HG02678 (cell line): Measurements from ENCODE around the gene WDR37.
"Not testable (repeated sequence)": the region's sequence is repeated elsewhere in the genome, so short reads cannot be mapped to it uniquely, and the experiment has no call there.

Experiments
- ATAC-seq: cut with Tn5 transposase; IDR thresholded peaks from one replicate; pipeline ENCODE4 v1.9.1; 2021; ENCODE audit warnings: mild to moderate bottlenecking, moderate library complexity; ENCODE audit not compliant: unreplicated experiment

WDR37 gene, protein sequence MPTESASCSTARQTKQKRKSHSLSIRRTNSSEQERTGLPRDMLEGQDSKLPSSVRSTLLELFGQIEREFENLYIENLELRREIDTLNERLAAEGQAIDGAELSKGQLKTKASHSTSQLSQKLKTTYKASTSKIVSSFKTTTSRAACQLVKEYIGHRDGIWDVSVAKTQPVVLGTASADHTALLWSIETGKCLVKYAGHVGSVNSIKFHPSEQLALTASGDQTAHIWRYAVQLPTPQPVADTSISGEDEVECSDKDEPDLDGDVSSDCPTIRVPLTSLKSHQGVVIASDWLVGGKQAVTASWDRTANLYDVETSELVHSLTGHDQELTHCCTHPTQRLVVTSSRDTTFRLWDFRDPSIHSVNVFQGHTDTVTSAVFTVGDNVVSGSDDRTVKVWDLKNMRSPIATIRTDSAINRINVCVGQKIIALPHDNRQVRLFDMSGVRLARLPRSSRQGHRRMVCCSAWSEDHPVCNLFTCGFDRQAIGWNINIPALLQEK

GRCh38 chr10:1056326-1057105, at the start of gene WDR37:
TSS of gene WDR37 (plus strand) at chr10:1056385. CDS start at chr10:1072156, 15,771 bp downstream.
- ATAC-seq = peak; percentile 95

GRCh38 chr10:1006573-1006972, 49.6 kb upstream of the WDR37 start:
- no peak for ATAC-seq

DNA sequence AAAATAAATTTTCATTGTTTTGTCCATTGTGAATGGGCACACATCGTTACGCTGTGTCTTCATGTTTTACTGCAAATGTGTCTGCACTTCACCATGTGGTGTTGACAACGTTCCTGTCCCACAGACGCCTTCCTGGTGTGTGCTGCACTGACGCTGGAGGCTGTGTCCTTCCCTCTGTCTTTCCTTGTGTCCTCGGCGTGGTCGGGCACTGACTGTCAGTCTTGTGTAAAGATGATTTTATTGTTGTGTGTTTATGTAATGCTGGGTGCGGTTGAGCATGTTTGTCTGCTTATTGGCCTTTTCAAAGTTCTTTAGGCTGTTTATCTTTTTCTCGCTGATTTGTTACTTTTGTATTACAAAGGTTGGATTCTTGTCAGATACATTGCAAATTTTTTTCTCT, 48.6 kb upstream of the WDR37 start:
- no peak for ATAC-seq

DNA sequence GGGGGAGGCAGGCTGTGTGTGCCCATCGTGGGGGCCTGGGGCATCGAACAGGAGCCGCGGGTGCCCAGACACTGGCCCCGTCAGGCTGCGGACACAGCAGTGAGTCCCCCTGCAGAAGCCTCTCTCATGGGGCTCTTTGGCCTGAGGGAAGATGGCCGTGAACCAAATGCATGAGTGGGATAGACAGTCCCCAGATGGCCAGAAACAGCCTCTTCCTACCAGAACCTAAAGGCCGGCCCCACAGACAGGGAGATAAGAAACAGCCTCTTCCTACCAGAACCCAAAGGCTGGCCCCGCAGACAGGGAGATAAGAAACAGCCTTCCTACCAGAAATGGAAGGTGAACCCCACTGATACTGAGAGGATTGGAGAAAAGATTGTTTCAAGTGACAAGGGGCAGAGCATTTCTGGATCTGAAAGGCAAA, 47.1 kb upstream of the WDR37 start:
- no peak for ATAC-seq

DNA sequence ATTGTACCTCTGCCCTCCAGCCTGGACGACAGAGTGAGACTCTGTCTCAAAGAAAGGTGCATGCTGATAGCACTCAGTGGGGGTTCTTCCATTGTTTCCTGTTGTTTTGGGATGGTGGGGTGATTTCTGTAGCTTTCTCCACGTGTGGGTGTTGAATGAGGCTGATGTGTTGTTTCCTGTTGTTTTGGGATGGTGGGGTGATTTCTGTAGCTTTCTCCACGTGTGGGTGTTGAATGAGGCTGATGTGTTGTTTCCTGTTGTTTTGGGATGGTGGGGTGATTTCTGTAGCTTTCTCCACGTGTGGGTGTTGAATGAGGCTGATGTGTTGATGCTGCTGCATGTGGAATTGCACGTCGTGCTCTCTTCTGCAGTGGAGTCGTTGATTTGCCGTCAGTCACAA, 46.2 kb upstream of the WDR37 start:
- not testable (repeated sequence) for ATAC-seq

DNA sequence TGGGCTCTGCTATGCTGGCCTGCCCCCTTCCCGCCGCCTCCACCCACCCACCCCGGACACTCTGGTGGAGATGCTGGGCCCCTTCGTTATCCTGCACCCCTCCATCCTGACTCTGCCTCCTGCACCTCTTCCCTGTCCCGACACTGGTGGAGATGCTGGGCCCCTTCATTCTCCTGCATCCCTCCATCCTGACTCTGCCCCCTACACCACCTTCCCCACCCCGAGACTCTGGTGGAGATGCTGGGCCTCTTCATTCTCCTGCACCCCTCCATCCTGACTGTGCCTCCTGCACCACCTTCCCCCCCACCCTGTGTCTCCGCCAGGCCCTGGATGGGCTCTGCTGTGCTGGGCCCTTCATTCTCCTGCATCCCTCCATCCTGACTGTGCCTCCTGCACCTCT, 45.5 kb upstream of the WDR37 start:
- no peak for ATAC-seq

DNA sequence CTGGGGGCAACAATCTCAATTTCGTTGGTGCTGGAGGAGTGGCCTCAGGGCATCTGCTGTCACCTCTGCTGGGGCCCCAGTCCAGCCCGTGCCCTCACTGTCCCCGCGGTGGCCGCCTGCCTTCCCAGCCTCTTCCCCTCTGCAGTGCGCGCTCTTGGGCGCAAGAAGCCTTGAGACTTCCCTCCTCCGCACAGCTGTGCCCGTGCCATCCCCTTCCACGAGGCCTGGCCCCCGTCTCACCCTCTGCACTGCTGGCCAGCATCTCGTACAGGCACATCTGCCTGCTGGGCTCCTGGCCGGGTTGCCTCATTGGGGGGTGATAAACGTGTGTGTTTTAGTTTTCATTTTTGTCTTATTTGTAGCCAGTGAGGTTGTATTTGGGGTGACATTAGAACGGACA, 44.5 kb upstream of the WDR37 start:
- no peak for ATAC-seq

- no peak for ATAC-seq
Measured at GRCh38 chr10:1015688-1016087, 40.5 kb upstream of the WDR37 start.

GRCh38 chr10:1019362-1019761, 36.8 kb upstream of the WDR37 start:
- ATAC-seq = no peak

DNA sequence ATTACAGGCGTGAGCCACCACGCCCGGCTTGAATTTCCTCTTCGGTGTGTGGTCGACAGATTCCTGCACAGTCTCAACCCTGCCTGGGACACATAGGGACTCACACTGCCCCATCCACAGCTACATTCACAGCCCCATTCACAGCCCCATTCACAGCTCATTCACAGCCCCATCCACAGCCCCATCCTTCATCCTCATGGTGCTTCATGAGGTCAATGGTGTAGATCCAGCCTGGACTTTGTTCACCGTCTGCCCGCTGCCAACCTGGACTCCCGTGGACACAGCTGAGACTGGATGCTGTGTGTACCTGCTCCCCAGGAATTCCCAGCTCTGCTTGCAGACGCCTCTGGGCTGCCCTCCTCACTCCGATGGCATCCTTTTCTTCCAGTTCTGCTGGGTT, 35.7 kb upstream of the WDR37 start:
- ATAC-seq = no peak

- no peak for ATAC-seq
Measured at GRCh38 chr10:1020958-1021357, 35.2 kb upstream of the WDR37 start.

GRCh38 chr10:1022413-1022812, 33.8 kb upstream of the WDR37 start:
- no peak for ATAC-seq

GRCh38 chr10:1024103-1024502, 32.1 kb upstream of the WDR37 start:
- no peak for ATAC-seq

- no peak for ATAC-seq
Measured at GRCh38 chr10:1025683-1026082, 30.5 kb upstream of the WDR37 start, which contains the start of gene IDI2. TSS of gene IDI2 (minus strand) at chr10:1025859. CDS start at chr10:1024723, 1,136 bp downstream.

GRCh38 chr10:1026578-1026977, 29.6 kb upstream of the WDR37 start:
- ATAC-seq = no peak

DNA sequence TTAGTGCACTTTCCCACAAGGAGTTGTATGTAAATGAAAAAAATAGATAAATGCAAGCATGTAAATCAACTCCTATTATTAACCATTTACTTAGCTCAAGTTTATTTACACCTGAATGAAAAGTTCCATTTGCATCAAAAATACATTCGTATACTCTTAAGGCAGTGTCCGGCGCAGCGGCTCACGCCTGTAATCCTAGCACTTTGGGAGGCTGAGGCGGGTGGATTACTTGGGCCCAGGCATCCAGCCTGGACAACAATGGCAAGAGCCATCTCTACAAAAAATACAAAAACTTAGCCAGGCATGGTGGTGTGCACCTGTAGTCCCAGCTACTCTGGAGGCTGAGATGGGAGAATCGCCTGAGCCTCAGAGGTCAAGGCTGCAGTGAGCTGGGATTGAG, 26.3 kb upstream of the WDR37 start:
- no peak for ATAC-seq

DNA sequence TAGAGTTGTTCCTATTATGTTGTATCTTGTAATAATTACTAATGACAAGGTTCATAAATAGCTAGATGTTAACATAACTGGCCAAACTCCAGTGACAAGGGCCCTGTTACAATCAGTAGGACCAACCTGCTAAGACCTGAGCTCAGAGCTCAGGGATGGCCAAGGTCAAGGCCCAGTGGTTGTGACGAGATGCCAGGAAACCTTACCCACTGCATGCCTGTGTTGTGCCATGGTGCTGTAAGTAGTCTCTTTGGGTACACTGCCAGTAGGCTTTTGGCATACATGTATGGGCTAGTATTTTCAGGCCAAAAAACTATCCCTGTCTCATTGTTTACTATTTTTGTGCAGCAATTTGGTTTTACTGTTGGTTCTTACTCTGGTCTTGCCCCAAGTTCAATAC, 22.6 kb upstream of the WDR37 start:
- no peak for ATAC-seq

GRCh38 chr10:1034758-1035157, 21.4 kb upstream of the WDR37 start:
- no peak for ATAC-seq

- ATAC-seq = no peak
Measured at GRCh38 chr10:1035201-1035600, 21.0 kb upstream of the WDR37 start.

DNA sequence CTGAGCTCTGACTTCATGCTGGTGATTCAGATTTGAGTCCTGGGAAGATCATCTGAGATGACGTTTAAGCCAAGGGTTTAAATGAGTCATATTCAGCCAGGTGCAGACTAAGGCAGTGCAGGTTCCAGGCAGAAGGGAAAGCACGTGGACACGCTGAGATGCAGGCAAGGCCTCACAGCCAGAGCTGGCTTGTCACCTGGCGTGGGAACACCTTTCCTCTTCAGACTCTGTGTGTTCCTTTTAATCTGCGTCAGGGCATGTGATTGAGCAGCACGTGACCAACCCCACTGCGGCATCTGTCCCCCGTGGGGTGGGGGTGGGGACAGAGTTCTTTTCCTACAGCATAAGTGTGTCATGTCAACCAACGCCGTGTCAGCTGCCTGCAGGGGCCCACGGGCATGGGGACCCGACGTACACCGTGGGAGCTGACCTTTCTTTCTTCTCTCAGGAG, 19.8 kb upstream of the WDR37 start:
- ATAC-seq = no peak

DNA sequence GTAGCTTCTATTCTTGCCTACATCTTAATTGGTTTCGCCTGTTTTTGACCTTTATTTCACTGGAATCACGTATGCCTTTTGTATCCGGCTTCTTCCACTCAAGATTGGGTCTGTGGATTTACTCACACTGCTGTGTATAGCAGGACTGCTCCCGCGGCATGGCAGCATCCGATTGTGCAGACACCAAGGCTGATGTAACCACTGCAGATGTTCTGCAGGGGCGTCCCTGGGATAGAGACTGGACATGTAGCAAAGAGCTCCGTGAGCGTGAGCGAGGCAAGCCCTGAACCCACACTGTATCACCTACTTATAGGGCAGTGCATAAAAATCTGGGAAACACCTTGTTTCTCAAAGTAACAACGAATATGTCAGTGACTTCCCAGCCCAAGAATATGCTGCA, 19.1 kb upstream of the WDR37 start:
- no peak for ATAC-seq

DNA sequence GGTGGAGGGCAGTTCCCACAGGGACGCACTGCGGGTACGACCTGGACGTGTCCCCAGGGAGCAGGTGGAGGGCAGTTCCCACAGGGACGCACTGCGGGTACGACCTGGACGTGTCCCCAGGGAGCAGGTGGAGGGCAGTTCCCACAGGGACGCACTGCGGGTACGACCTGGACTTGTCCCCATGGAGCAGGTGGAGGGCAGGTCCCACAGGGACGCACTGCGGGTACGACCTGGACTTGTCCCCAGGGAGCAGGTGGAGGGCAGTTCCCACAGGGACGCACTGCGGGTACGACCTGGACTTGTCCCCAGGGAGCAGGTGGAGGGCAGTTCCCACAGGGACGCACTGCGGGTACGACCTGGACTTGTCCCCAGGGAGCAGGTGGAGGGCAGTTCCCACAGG, 17.4 kb upstream of the WDR37 start:
- not testable (repeated sequence) for ATAC-seq
